Amniotic epithelial cell (primary cell): ENCODE data around the gene AKNA.
"Not testable (repeated sequence)": the region's sequence is repeated elsewhere in the genome, so short reads cannot be mapped to it uniquely, and the experiment has no call there.

ENCODE experiments used
- DNase-seq: peaks from one replicate; pipeline ENCODE4 v3.0.0-alpha.2; 2010; ENCODE audit warnings: low read depth

The AKNA gene

DNA sequence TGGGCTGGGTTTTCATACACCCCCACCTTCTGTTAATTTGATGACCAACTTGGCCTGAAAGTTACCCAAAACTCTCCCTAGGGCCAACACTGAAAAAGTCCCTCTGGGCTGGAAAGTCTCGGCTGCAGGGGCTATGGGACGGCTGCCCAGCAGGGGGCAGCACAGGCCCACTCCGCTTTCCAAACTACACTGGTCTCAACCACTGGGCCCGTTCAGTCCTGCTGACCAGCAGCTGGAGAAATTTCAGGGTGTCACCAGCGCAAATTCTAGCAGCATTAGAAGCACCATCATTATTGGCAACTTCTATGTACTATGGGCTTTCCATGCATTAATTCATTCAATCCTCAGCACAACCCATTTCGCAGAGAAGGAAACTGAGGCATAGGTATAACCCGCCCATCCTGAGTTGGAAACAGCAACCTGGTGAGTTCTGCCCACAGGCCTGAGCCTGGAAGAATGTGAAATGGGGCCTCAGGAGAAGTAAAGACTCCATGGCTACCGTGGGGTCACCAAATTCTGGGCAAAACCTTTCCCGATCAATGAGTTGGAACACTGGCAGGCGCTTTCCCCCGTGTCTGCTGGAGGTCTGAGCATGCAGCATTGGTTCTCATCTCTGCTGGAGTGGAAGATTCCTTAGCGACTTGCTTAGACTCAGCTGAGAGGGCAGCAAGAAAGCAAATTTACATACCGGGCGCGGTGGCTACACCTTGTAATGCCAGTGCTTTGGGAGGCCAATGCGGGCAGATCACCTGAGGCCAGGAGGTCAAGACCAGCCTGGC, 48.5 kb downstream of the AKNA start:
- peak; percentile 41 for DNase-seq

DNA sequence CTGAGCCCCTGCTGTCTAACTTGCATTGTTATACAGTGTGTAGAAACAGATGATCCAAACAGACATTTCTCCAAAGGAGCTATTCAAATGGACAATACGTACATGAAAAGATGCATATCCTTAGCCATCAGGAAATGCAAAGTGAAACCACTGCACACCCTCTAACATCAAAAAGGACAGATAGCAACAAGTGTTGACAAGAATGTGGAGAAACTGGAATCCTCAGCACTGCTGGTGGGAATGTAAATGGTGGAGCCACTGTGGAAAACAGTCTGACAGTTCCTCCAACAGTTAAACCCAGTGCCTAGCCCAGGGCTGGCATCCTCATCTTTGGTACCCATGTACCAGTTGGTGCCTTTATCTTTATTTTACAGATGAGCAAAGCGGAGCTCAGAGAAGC, 49.6 kb downstream of the AKNA start:
- no peak for DNase-seq

GRCh38 chr9:114336699-114337395, 50.9 kb downstream of the AKNA start:
- DNase-seq, result no peak

- no peak for DNase-seq
These were observed 51.6 kb downstream of the AKNA start for GRCh38 chr9:114336157-114336556.

GRCh38 chr9:114335745-114336144, 52.0 kb downstream of the AKNA start:
- DNase-seq, result no peak

- no peak for DNase-seq
These were observed 53.3 kb downstream of the AKNA start for GRCh38 chr9:114334490-114334889.

DNA sequence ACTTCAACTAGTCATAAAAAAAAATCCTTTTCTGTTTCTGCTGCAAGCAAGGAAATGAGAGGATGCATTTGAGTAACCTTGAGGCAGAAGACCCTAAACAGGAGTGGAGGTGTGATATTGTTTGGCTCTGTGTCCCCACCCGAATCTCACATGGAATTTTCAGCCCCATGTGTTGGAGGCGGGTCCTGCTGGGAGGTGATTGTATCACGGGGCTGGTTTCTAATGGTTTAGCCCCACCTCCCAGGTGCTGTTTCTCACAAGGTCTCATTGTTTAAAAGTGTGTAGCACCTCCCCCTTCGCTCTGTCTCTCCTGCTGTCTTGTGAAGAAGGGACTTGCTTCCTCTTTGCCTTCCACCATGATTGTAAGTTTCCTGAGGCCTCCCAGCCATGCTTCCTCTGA, 54.1 kb downstream of the AKNA start:
- not testable (repeated sequence) for DNase-seq

- DNase-seq, result not testable (repeated sequence)
These were observed 55.2 kb downstream of the AKNA start for GRCh38 chr9:114332474-114333040.

DNA sequence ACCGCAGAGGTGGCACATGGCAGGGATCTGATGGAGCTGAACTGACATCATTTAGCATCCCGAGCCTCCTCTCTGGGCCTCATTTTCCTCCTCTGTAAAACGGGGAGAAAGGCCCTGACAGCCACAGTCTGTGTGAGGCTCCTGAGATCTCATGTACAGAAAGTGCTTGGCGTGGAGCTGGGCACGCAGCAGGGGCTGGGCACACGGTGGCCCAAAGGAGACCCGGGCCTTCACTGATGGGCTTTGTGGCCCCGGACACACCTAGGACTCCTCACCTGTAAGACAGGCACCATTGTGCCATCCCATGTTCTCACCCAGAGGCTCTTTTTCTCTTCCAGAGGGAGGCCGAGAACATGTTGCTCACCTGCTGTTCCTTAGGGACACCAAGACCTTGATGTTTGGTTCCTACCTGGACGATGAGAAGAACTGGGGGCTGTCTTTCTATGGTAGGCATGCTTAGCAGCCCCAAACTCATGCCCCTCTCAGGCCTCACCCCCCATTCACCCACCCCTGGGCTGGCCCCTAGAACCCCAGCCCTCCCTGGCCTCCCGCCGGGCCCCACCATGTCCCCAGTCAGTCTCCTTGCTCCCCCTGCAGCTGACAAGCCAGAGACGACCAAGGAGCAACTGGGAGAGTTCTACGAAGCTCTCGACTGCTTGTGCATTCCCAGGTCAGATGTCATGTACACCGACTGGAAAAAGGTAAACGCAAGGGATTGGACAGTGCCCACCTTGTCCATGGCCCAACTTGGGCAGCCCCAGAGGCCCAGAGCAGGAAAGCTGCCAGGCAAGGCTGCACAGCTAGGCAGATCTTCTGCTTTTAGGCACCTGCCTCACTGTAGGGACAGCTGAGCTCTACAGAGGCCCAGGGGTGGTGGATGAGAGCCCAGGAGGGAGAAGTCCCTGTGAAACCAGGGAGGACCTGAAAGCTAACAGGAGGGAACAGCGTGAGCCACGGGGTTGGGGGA, 56.3 kb downstream of the AKNA start:
- not testable (repeated sequence) for DNase-seq

DNA sequence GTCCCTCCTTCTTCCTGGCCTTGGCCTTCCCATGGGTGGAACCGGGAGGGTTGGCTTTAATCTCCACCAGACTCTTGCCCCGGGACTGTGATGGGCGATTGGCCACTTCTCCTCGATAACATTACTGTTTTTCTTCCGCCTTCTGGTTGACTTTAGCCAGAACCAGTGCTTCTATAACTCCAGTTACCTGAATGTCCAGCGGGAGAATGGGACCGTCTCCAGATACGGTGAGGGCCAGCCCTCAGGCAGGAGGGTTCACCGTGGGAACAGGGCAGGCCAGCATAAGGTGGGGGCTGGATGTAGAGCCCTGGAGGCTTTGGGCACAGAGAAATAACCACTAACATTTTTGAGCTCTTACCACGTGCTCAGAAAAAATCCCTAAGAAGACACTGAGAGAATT, 57.1 kb downstream of the AKNA start:
- no peak for DNase-seq

DNA sequence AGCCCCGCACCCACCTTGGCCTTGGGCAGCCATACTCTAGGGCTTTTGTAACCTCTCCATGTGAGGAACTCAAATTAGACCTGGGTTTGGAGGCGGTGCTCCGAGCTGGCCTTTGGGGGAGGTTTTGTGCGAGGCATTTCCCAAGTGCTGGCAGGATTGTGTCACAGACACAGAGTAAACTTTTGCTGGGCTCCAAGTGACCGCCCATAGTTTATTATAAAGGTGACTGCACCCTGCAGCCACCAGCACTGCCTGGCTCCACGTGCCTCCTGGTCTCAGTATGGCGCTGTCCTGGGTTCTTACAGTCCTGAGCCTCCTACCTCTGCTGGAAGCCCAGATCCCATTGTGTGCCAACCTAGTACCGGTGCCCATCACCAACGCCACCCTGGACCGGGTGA, 58.2 kb downstream of the AKNA start, which contains the start of gene ORM2:
TSS of gene ORM2 (plus strand) at position 245 of the 398 bp plus-strand sequence. CDS start at position 281, 36 bp downstream.
- not testable (repeated sequence) for DNase-seq

DNA sequence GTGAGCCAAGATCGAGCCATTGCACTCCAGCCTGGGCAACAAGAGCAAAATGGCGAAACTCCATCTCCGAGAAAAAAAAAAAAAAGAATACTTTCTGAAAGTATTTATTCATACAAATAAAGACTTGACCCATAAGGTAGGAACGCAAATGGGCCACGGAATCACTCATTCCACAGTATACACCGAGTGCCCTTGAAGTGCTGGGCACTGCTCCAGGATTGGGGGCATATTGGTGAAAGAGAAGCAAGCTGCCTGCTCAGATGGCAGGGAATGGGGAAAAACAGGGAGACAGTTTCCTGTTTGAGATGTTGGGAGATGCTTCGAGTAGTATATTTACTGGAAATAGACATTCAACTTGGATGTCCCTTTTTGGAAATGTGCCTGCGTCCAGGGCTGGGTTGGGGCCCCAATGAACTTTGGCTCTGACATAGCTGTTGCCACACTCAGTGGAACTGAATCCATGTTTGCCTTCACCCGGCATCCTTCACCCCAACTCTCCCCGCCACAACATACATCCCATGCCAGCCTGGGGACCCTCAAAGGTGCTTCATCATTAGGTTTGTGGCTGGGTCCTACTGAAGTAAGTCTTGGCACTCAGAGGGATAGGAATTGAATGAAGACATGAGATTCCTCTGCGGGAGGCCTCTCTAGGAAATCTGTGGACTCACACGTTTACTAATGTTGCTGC, 58.7 kb downstream of the AKNA start:
- not testable (repeated sequence) for DNase-seq

DNA sequence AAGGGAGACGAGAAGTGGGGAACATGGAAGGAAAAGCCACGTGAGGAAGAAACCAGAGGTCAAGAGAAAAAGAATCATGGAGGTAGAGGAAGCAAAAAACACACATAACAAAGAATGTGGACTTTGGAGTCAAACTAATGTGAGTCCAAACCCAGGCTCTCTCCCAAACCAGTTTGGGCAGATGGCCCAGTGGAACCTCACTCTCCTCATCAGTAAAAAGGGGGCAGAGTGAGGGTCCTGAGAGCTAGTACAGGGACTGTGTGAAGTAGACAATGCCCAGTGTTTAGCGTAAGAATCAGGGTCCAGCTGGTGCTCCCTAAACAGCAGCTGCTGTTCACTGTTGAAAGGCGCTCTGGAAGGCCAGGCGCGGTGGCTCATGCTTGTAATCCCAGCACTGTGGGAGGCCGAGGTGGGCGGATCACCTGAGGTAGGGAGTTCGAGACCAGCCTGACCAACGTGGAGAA, 59.4 kb downstream of the AKNA start:
- DNase-seq, result not testable (repeated sequence)

- no peak for DNase-seq
These were observed 60.0 kb downstream of the AKNA start for GRCh38 chr9:114327749-114328148.

DNA sequence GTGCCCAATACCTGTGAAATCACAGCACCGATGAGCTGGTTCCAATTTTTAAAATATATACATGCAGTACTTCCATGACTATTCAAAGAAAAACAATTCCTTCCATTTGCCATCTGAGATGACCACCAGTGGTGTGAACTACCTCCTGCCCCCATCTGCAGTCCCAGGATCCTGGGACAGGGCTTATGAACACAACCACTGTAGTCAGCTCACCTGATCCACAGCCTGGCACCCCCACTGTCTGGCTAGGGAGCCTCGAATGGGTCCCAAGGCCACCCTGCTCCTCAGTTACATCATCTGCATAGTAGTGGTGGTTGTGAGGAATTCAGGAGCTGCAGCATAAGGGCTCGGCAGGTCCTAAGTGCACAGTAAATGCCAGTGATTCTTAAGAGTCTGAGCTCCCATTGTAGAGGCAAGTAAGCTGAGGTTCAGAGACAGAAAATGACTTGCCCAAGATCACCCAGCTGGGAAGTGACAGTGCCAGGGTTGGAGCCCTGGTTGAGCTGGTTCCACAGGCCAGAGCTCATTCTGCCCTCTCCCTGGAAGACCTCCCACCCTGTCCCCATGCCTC, 62.0 kb downstream of the AKNA start:
- peak; percentile 27 for DNase-seq

- not testable (repeated sequence) for DNase-seq
These were observed 62.8 kb downstream of the AKNA start for GRCh38 chr9:114324965-114325364.

DNA sequence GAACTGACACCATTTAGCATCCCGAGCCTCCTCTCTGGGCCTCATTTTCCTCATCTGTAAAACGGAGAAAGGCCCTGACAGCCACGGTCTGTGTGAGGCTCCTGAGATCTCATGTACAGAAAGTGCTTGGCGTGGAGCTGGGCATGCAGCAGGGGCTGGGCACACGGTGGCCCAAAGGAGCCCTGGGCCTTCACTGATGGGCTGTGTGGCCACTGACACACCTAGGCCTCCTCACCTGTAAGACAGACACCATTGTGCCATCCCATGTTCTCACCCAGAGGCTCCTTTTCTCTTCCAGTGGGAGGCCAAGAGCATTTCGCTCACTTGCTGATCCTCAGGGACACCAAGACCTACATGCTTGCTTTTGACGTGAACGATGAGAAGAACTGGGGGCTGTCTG, 63.3 kb downstream of the AKNA start:
- DNase-seq, result no peak

DNA sequence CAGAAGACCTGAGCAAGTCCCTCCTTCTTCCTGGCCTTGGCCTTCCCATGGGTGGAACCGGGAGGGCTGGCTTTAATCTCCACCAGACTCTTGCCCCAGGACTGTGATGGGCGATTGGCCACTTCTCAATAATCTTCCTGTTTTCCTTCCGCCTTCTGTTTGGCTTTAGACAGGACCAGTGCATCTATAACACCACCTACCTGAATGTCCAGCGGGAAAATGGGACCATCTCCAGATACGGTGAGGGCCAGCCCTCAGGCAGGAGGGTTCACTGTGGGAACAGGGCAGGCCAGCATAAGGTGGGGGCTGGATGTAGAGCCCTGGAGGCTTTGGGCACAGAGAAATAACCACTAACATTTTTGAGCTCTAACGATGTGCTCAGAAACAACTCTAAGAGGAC, 63.9 kb downstream of the AKNA start:
- not testable (repeated sequence) for DNase-seq

DNA sequence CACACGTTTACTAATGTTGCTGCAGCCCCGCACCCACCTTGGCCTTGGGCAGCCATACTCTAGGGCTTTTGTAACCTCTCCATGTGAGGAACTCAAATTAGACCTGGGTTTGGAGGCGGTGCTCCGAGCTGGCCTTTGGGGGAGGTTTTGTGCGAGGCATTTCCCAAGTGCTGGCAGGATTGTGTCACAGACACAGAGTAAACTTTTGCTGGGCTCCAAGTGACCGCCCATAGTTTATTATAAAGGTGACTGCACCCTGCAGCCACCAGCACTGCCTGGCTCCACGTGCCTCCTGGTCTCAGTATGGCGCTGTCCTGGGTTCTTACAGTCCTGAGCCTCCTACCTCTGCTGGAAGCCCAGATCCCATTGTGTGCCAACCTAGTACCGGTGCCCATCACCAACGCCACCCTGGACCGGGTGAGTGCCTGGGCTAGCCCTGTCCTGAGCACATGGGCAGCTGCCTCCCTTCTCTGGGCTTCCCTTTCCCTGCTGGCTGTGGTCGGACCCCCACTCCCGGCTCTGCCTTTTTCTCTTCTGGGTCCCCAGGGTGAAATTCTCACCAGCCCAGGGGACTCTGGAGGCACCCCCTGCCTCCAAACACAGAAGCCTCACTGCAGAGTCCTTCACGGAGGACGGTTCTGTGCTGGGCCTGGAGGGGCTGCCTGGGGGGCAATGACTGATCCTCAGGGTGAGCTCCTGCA, 64.8 kb downstream of the AKNA start, which contains the start of gene ORM1:
TSS of gene ORM1 (plus strand) at position 268 of the 701 bp plus-strand sequence. CDS start at position 304, 36 bp downstream.
- DNase-seq, result not testable (repeated sequence)
